Hematopoietic multipotent progenitor cell treated with erythropoietin and hydrocortisone succinate and interleukin-3 and kit ligand, for 17 days (in vitro differentiated cells): Measurements from ENCODE around the gene CCDC66.
A peak's percentile ranks its signal among the peaks of the same experiment; 100 is the strongest.
"Not testable (repeated sequence)": the region's sequence is repeated elsewhere in the genome, so short reads cannot be mapped to it uniquely, and the experiment has no call there.

Source experiments
- DNase-seq: peaks from one replicate; pipeline ENCODE4 v3.0.0-alpha.2; 2015; ENCODE audit warnings: low spot score

CCDC66 gene

DNA sequence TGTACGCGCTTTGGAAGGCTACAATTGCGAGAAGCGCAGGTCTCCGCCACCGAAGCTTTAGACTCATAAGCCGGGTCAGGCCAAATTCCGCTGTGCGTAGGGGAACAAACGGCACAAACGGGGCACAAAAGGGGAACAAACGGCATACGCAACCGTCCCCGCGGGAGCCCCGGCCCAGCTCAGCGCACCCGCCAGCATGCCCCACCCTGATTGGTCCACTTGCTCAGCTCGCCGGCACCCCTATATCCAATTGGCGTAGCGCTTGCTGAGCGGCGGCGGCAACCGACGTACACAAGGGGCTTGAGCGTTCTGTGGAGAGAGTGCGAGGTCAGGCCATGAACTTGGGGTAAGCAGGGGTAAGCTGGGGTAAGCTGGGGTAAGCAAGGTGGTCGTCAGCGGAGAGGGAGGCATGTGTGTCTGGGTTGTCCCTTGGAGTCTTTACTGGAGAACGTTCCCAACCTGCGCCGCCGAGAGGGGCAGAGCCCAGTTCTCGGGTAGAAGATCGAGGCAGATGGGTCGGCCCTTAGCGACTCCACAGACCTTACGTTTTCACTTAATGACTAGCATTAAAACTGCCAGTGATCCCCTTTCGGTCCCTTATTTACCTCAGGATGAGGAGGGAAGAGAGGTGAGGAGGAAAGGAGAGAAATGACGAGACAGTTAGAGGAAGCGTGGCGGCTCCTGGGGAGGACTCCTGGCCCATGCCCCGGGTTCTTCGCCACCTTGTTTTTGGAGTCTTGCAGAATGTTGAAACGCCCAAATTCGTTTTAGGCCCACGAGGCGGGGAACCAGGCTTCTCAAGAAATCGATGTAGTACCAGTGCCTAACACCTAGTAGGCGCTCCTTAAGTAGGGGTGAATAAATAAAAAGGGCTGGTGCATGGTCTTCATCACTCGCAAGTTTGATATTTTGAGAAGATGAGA is at the start of gene CCDC66:
Gene CCDC66, plus strand, starts transcription at position 268 of the 923 bp plus-strand sequence. Its CDS starts 68 bp downstream, at position 336.
- peak; percentile 90 for DNase-seq

DNA sequence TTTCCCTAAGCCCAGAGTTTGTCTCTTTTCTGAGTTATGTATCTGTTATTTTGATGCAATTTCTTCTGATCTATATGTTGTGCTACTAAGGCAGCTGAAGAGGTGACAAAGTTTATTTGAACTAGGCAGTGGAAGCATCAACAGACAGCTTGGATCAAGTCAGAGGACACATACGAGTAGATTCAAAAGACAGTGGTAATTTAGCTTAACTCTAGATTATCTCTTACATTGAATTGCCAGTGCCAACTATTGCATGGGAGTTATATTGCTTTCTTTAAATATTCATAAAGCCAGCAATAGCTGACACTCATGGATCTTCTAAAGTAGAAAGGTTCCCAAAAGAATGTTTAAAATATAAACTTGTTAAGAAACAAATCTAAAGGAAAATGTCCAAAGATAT is 37.3 kb upstream of the CCDC66 start:
- no peak for DNase-seq

DNA sequence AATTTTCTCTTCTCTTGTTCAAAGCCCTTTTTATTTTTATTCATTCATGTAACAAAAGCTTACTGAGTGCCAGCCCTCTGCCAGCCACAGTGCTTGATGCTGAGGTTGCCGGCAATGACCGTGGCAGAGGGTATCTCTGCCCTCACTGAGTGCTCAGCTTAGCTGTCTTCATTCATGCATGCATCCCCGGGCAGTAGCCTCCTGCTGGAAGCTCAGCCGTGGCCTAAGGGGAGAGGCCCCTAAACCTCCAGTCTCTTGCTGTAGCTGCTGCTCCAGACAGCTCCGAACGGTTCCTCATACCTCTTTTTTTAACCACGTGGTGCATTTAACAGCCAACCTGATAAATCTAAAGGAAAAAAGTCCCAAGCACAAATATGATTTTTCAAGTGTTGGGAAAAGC is 34.6 kb upstream of the CCDC66 start:
- DNase-seq, result no peak

DNA sequence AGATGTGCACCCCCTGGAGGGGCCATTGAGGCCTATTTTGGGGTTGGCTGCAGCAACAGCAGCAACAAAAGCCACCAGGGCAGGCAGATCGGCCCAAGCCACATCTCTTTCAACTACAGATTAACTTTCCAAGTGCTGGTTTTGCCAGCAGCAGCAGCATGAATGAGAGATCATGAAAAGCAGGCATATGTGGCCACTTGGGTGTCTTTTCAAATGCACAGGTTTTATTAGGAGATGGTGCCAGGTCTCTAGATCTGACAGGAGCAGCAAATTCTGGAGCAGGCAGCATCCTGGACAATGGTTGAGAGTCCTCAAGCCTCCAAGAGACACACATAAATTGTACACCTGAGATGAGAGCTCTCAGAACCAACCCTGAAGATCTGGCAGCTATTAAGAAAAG is 31.7 kb upstream of the CCDC66 start:
- no peak for DNase-seq

DNA sequence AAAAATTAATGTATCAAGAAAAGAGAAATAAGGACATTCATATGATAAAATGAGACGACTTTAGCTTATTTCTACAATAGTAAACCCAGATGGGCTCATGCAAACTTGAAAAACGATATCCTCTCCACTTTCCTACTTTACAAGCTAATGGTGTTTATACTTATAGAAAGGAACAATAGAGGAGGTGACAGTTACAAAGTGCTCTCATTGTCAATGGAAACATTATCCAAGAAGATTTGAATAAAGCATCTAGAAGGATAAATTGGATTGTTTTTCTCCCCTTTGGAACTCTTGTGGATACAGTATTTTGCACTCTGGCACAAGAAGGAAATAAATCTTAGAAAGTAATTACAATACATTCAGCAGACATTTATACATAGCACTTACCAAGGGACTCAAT is 20.2 kb upstream of the CCDC66 start:
- no peak for DNase-seq

DNA sequence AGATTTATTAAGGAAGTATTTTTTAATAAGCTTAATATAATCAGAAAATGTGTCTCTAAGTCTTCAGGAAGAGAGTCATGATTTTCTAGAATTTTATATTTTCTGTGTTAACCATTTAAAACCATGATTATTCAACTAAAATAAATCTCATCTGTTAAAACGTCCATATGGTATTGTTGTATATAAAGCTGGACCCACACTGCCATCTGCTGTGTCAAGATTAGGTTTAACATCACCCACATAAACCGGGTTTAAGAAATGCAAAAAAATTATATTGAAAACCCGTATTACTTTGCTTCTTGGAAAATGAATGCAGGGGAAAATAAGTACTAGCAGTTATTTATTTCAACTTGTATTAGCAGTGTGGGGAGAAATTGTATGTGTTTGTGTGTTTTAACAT is 9.5 kb upstream of the CCDC66 start:
- no peak for DNase-seq

DNA sequence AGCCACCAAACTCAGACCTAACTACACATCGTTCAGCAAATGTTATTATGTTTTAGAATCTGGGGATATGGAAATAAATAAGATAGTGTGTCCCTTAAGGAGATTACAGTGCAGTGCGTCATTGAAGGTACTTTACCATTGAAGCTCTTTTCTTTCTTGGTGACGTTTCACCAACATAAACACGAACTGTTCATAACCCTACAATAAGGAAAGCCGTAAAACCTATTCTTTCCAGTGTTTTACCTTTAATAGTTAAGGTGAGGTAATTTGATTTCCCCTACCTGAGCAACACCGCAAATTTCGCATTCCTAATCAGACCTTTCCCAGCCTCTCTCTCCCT is 826 bp downstream of the CCDC66 start:
- DNase-seq, result no peak

DNA sequence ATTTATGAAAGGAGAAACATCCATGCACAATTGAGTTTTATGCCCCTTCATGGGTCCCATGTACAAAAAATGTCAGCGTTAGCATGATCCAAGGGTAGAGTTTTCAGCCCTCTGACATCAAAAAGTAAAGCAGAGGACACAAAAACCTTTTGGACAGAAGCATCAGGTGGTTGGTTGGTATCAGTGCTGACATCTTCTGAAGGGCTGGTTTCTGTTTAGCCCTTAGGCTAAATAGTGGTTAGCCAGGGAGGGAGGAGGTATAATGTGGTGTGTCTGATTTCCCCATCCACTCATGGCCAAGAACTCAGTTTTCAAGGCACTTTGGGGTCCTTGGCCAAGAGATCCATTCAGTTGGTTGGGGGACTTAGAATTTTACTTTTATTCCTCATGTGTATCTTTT is 16.5 kb downstream of the CCDC66 start:
- DNase-seq, result no peak

DNA sequence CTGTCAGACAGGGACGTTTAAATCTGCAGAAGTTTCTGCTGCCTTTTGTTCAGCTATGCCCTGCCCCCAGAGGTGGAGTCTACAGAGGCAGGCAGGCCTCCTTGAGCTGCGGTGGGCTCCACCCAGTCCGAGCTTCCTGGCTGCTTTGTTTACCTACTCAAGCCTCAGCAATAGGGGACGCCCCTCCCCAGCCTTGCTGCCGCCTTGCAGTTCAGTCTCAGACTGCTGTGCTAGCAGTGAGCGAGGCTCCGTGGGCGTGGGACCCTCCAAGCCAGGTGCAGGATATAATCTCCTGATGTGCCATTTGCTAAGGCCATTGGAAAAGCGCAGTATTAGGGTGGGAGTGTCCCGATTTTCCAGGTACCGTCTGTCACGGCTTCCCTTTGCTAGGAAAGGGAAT is 25.0 kb downstream of the CCDC66 start:
- DNase-seq, result not testable (repeated sequence)

DNA sequence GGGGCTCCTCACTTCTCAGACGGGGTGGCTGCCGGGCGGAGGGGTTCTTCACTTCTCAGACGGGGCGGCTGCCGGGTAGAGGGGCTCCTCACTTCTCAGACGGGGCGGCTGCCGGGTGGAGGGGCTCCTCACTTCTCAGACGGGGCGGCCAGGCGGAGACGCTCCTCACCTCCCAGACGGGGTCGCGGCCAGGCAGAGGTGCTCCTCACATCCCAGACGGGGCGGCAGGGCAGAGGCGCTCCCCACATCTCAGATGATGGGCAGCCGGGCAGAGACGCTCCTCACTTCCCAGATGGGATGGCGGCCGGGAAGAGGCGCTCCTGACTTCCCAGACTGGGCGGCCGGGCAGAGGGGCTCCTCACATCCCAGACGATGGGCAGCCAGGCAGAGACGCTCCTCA is 27.3 kb downstream of the CCDC66 start:
- DNase-seq, result not testable (repeated sequence)

DNA sequence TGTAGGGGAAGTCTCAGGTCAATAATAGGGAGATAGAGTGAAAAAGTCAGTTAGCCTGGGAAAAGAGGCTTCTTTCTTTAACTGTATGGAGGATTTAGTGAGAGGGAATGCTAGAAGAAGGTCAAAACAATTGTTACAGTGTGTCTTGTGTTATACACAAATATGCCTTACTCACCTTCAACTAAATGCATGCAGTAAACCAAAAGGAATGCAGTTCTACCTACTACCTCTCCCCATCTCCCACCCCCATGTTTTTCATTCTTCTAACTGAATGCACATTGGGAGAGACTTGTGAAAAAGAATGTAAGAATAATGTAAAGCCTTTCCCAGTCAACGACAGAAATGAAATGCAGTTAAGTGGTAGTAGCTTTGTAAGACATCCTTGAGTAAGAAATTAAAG is 33.8 kb downstream of the CCDC66 start:
- no peak for DNase-seq

DNA sequence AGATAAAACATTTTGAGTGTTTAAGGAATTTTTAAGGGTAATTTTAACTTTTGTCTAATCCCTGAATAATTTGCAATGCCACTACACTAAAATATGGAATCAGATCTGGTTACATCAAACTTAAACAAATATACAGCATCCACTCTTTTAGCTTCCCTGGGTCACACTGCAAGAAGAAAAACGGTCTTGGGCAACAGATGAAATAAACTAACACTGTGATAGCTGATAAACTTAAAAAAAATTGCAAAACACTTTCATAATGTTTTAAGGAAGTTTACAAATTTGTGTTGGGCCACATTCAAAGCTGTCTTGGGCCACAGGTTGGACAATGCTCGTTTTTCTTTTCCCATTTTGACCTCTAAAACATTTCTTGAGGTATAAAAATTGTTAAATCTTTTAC is 34.3 kb downstream of the CCDC66 start:
- DNase-seq, result no peak

DNA sequence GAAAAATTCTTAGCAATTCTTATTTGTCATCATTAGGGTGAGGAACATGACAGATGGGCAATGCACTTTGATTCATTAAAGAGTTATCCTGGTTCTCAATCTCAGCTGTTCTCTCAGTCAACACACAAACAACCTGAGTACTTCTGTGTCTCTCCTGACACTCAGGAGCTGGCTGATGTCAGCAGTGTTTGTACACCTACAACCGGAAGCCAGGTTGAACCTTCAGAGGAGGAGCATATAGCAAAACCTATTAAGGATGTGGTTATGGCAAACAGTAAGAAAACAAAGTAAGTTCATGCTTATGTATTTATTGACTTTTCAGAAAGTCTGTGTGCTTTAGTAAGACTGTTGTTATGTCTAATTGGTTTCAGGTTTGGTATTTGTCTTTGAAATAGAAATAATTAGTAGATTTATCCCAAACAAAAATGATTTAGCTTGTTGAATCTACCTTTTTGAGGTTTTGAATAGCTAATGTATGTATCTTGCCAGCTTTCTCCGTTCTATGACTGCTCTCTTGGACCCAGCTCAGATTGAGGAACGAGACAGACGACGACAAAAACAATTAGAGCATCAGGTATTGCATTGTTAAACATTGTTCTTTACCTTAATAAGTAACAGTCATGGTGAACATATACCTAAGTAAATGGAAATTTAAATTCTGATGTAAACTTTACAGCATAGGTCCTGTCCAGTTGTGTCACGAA is 36.6 kb downstream of the CCDC66 start:
- DNase-seq, result no peak

DNA sequence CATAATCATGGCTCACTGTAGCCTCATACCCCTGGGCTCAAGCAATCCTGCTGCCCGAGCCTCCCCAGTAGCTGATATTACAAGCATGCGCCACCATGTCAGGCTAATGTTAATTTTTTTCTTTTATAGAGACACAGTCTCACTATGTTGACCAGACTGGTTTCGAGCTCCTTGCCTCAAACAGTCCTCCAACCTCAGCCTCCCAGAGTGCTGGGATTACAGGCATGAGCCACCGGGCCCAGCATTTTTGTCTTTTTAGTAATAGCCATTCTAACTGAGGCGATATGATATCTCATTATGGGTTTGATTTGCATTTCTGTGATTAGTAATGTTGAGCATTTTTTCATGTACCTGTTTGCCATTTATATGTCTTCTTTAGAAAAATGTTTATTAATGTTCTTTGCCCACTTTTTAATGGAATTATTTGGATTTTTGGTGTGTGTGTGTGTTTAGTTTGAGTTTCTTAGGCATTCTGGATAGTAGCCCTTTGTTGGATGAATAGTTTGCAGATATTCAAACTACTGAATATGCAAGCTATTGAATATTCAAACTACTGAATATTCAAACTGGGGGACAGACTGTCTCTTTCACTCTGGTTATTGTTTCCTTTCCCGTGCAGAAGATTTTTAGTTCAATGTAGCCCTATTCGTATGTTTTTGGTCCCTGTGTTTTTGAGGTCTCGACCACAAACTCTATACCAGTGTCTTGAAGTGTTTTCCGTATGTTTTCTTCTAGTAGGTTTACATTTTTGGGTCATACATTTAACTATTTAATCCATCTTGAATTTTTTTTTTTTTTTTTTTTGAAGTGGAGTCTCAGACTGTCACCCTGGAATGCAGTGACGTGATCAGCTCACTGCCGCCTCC is 39.2 kb downstream of the CCDC66 start:
- DNase-seq, result no peak

DNA sequence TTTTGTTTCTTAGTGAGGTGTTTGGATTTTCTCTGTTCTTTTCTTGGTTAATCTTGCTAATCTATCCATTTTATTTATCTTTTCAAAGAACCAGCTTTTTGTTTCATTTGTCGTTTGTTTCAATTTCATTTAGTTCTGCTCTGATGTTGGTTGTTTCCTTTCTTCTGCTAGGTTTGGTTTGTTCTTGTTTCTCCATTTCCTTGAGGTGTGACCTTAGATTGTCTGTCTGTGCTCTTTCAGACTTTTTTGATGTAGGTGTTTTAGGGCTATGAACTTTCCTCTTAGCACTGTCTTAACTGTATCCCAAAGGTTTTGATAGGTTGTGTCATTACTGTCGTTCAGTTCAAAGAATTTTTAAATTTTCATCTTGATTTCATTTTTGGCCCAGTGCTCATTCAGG is 51.5 kb downstream of the CCDC66 start:
- not testable (repeated sequence) for DNase-seq

DNA sequence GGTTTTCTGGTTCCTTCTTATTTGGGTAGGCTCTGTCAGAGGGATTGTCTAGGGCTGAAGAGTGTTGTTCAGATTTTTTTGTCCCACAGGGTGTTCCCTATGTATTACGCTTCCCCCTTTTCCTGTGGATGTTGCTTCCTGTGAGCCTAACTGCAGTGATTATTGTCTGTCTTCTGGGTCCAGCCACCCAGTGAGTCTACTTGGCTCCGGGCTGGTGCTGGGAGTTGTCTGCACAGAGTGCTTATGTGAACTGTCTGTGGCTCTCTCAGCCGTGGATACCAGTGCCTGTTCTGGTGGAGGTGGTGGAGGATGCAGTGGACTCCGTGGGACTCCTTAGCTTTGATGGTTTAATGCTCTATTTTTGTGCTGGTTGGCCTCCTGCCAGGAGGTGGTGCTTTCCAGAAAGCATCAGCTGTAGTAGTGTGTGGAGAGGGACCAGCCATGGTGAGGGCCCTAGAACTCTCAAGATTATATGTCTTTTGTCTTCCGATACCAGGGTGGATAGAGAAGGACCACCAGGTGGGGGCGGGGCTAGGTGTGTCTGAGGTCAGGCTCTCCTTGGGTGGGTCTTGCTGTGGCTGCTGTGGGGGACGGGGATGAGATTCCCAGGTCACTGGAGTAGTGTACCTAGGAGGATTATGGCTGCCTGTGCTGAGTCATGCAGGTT is 53.8 kb downstream of the CCDC66 start:
- no peak for DNase-seq

DNA sequence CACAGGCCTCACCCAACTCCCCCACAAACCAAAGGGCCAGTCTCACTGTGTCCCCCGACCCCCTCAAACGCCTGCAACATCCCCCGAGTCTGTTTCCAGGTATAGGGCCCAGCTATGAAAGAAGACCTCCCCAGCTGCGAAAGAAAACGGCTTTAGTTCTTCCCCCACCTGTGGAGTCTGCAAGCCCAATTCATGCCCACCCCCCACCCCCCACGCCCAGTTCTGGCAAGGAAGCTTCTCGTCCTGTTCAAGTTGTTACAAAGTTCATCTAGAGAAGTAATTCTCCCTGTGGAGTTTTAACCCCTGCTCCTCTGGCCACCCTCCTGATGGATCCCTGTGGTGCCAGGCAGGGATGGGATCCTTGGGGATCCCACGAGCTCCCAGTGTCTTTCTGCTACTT is 54.4 kb downstream of the CCDC66 start:
- no peak for DNase-seq

DNA sequence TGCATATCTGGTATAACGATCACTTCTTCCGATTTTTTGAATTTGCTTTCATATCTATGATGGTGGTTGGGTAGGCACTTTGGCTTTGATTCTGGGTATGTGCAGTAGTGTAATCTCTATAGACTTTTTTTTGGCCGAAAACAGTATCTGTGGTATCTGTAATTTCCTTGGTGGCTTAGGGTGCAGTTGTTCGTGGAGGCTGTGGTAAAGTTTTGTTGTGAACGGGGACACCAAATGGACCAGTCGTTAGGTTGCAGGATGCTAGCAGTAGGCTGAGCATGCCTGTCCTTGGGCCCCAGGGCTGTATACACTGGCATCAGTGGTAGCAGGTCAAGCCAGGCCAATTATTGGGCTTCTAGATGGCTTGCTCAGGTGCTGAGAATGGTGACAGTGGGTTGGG is 55.2 kb downstream of the CCDC66 start:
- no peak for DNase-seq

DNA sequence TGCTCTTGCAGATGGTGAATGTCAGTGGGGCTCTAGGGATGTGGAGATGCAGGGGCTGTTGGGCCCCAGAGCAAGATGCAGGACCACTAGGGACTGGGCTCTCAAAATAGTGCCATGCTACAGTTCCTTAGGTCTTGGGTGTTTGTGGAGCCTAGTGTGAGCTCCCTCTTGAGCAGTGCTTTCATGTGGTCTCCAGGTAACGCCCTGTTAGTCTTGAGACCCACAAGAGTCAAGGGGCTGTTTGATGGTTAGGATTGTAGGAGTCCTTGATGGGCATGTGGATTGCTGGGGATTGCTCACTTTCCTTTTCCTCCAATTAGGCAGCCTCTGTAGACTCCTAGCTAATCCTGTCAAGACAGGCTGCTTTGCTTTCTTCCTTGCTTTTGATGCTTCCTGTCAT is 56.0 kb downstream of the CCDC66 start:
- DNase-seq, result no peak

DNA sequence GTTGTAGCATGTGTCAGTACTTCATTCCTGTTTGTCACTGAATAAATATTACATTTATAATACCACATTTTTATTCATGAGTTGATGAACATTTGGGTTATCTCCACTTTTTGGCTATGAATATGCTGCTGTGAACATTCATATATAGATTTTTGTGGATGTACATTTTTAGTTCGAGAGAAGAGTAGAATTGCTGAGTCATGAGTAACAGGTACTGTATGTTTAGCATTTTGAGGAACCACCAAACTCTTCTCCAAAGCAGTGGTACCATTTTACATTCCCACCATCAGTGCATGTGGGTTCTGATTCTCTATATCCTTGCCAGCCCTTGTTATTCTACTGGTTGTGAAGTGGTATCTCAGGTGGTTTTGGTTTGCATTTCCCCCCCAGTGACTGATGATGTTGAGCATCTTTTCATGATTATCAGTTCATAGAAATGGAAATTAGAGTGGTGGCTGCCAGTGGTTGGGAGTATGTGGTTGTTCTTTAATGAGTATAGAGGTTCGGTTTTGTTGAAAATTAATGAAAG is 59.6 kb downstream of the CCDC66 start:
- no peak for DNase-seq

DNA sequence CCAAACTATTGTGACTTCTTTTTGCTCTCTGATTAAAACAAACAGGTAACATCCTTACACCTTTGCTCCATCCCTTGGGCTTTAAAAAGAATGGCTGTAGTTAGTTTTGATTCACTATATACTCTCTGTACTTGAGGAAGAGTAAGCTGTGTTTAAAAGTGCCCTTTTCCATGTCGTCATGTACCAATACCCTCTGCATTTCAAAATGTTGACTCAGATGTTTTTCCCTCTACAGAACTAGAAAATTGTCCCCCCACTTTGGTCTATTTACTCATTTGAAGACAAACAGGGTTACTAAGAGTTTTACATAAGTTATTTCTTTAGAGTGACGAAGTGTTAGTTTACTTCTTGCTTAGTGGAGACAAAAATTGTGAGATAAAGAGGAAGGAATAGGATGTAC is 63.4 kb downstream of the CCDC66 start:
- no peak for DNase-seq

DNA sequence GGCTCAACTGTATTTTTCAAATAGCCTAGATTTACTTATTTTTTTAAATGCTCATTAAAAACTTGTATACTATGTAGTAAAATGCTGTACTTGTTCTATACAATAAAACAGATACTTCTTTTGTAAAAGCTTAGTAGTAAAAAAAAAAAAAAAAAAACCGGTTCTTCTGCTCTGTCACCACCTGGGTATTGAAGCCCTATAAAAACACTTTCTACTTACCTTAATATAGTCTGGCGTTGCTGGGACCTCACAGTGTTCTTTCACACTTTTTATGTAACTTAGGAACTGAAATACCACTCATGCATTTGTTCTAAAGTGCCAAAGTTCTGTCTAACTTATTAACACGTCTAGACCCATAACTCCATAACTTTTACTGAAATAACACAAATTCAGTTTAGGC is 64.7 kb downstream of the CCDC66 start:
- DNase-seq, result no peak
